Measurements from ENCODE around the gene ZNF430. TPM values are rescaled to one million over a fixed set of nuclear protein-coding genes. Genes with fewer than 3 reads are reported as not detected.
A peak's percentile ranks its signal among the peaks of the same experiment; 100 is the strongest.

ZNF430 gene
- total RNA-seq, 1 experiment from 2014 or later: 12.3 TPM

DNA sequence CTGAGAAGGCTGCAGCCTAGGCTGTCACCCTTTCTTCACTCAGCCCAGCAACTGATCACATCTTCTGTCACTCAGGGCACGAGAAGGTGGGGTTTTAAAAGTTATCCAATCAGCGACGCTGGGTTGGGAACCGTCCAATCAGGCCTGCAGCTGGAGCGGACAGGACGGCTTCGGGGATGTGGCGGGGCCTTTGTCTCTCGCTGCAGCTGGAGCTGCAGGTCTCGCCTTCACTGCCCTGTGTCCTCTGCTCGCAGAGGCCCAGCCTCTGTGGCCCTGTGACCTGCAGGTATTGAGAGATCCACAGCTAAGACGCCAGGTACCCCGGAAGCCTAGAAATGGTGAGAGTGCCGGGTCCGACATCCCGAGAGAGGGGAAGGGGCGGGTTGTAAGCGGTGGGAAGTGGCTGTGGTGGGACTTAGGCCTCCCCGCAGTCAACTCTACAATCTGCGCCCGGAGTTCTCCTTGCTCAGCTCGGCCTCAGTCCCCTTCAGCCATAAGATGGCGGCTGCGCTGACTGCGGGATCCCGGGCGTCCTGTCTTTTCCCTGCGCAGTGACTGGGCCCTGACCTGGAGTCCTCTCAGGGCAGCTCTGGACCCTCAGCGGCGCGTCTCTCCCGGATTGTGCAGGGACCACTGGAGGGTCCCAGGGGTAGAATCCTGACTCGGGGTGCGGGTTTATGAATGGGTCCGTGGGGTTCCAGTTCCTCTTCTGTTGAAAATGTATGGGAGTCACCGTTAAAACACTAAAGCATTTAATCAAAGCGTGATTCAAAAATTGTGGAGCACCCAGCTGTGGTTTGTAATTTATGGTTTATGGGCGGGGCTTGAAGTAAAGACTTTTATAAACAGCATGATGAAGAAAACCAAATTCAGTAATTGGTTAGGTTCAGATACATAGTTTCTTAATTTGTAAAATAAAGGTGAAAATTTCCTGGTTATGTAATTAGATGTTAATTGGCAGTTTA, 61.8 kb downstream of the ZNF430 start, which contains the start of gene ZNF714:
Gene ZNF714, plus strand, starts transcription at position 193 of the 965 bp plus-strand sequence. CDS start 16,066 bp downstream, outside the sequence.
- no peaks in the 10 kb centered on the region for H3K27me3 Mint-ChIP-seq (ENCODE audit: low read depth)
- TF ChIP-seq SP1 (CRISPR knock-in tag; conservative IDR thresholded peaks at IDR 0.05) (peak; percentile 69), GABPB1 (CRISPR knock-in tag; IDR thresholded peaks at IDR 0.05) (0 out of 2 replicates have a peak, but pooled peaks have one; percentile 32), CBFB (CRISPR knock-in tag; IDR thresholded peaks at IDR 0.05; ENCODE audit: low read depth) (no peak), CREM (CRISPR knock-in tag; IDR thresholded peaks at IDR 0.05) (peak; percentile 57; the same call in 1 of the 2 replicates), NFE2L1 (CRISPR knock-in tag; IDR thresholded peaks at IDR 0.05) (peak; percentile 69; the same call in 1 of the 2 replicates), NFYB (CRISPR knock-in tag; conservative IDR thresholded peaks at IDR 0.05; ENCODE audit: low read depth) (peak; percentile 93), FOXK1 (CRISPR knock-in tag; IDR thresholded peaks at IDR 0.05) (peak; percentile 28; the same call in 1 of the 2 replicates), FOXP1 (CRISPR knock-in tag; IDR thresholded peaks at IDR 0.05; ENCODE audit: borderline replicate concordance) (peak; percentile 48; the same call in 1 of the 2 replicates), ZNF232 (CRISPR knock-in tag; IDR thresholded peaks at IDR 0.05) (0 out of 2 replicates have a peak, but pooled peaks have one; percentile 47)
- TF ChIP-seq, protein P1, sequence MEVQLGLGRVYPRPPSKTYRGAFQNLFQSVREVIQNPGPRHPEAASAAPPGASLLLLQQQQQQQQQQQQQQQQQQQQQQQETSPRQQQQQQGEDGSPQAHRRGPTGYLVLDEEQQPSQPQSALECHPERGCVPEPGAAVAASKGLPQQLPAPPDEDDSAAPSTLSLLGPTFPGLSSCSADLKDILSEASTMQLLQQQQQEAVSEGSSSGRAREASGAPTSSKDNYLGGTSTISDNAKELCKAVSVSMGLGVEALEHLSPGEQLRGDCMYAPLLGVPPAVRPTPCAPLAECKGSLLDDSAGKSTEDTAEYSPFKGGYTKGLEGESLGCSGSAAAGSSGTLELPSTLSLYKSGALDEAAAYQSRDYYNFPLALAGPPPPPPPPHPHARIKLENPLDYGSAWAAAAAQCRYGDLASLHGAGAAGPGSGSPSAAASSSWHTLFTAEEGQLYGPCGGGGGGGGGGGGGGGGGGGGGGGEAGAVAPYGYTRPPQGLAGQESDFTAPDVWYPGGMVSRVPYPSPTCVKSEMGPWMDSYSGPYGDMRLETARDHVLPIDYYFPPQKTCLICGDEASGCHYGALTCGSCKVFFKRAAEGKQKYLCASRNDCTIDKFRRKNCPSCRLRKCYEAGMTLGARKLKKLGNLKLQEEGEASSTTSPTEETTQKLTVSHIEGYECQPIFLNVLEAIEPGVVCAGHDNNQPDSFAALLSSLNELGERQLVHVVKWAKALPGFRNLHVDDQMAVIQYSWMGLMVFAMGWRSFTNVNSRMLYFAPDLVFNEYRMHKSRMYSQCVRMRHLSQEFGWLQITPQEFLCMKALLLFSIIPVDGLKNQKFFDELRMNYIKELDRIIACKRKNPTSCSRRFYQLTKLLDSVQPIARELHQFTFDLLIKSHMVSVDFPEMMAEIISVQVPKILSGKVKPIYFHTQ (CRISPR knock-in tag; IDR thresholded peaks at IDR 0.05): no peak
- ChIA-PET CTCF (interaction anchor here (0.8 kb wide), 1 partner anchor 175 kb away, joined by 3 read pairs; no protein-coding TSS in a partner anchor), POLR2A (interaction anchor here (0.7 to 1.6 kb wide), 12 partner anchors 11 to 770 kb away, joined by 3 to 14 read pairs (median 4); partner anchors contain the start of genes ZNF430, ZNF431, ZNF626 and ZNF738)
- peaks cover 30% of the 10 kb centered on the region for H3K36me3 Mint-ChIP-seq
- peak within 1 kb of the TSS; percentile 100 for H3K4me3 Mint-ChIP-seq
- DNase-seq (ENCODE audit: low spot score) (peak; percentile 92), ATAC-seq (peak; percentile 98)
- H3K4me1 Mint-ChIP-seq: peaks cover 35% of the 10 kb centered on the region
- peak within 1 kb of the TSS; percentile 99 for H3K27ac Mint-ChIP-seq
- H3K9me3 Mint-ChIP-seq: no peaks in the 10 kb centered on the region

DNA sequence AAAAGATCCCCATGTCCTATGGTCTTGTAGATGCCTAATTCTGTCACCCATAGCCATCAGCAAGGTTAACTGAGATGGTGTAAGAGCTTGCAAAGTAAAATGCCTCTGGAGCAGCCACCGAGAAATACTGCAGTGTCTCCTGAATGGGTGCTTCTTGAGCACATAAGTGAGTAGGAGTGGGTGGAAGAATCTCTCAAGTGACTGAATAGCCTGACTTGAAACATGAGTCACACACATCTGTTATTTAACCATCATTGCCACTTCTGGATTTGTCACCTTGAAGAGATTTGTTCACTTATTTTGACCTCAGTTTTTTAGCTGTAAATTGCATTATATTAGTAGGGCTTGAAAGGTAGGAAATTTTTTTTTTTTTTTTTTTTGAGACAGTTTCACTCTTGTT, 63.9 kb downstream of the ZNF430 start:
- TF ChIP-seq, protein P2, sequence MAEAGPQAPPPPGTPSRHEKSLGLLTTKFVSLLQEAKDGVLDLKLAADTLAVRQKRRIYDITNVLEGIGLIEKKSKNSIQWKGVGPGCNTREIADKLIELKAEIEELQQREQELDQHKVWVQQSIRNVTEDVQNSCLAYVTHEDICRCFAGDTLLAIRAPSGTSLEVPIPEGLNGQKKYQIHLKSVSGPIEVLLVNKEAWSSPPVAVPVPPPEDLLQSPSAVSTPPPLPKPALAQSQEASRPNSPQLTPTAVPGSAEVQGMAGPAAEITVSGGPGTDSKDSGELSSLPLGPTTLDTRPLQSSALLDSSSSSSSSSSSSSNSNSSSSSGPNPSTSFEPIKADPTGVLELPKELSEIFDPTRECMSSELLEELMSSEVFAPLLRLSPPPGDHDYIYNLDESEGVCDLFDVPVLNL (CRISPR knock-in tag; IDR thresholded peaks at IDR 0.05; ENCODE audit: borderline replicate concordance, low read depth): no peak
- TF ChIP-seq, protein P3, sequence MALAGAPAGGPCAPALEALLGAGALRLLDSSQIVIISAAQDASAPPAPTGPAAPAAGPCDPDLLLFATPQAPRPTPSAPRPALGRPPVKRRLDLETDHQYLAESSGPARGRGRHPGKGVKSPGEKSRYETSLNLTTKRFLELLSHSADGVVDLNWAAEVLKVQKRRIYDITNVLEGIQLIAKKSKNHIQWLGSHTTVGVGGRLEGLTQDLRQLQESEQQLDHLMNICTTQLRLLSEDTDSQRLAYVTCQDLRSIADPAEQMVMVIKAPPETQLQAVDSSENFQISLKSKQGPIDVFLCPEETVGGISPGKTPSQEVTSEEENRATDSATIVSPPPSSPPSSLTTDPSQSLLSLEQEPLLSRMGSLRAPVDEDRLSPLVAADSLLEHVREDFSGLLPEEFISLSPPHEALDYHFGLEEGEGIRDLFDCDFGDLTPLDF (CRISPR knock-in tag; IDR thresholded peaks at IDR 0.05): no peak
- TF ChIP-seq, protein P4, sequence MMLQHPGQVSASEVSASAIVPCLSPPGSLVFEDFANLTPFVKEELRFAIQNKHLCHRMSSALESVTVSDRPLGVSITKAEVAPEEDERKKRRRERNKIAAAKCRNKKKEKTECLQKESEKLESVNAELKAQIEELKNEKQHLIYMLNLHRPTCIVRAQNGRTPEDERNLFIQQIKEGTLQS (CRISPR knock-in tag; conservative IDR thresholded peaks at IDR 0.05): no peak
- TF ChIP-seq RELA (CRISPR knock-in tag; IDR thresholded peaks at IDR 0.05; ENCODE audit: borderline replicate concordance) (no peak), HMGA2 (CRISPR knock-in tag; IDR thresholded peaks at IDR 0.05) (no peak), ETV6 (CRISPR knock-in tag; IDR thresholded peaks at IDR 0.05) (no peak), NFYB (CRISPR knock-in tag; conservative IDR thresholded peaks at IDR 0.05; ENCODE audit: low read depth) (no peak), FOXK1 (CRISPR knock-in tag; IDR thresholded peaks at IDR 0.05) (no peak), TEAD1 (CRISPR knock-in tag; IDR thresholded peaks at IDR 0.05) (no peak), ELF4 (CRISPR knock-in tag; IDR thresholded peaks at IDR 0.05; ENCODE audit: low read depth) (no peak)
- TF ChIP-seq, protein P5, sequence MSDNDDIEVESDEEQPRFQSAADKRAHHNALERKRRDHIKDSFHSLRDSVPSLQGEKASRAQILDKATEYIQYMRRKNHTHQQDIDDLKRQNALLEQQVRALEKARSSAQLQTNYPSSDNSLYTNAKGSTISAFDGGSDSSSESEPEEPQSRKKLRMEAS (CRISPR knock-in tag; IDR thresholded peaks at IDR 0.05): no peak
- H3K4me3 Mint-ChIP-seq: no peak overlapping the region
- peaks cover 34% of the 10 kb centered on the region for H3K4me1 Mint-ChIP-seq
- H3K27me3 Mint-ChIP-seq (ENCODE audit: low read depth): no peaks in the 10 kb centered on the region
- ChIA-PET CTCF (no interaction called here), POLR2A (interaction anchor here (0.6 kb wide), 1 partner anchor 57 kb away, joined by 3 read pairs; the partner anchor contains the start of gene ZNF431)
- DNase-seq (ENCODE audit: low spot score) (no peak), ATAC-seq (no peak)
- peak overlapping the region; percentile 57; the same call in 1 of the 2 replicates for H3K27ac Mint-ChIP-seq
- H3K36me3 Mint-ChIP-seq: peaks cover 45% of the 10 kb centered on the region
- no peaks in the 10 kb centered on the region for H3K9me3 Mint-ChIP-seq

All from WTC11 (cell line).